ENCODE results near the gene IFTAP. TPM values are rescaled to one million over a fixed set of nuclear protein-coding genes. Genes with fewer than 3 reads are reported as not detected.

The IFTAP gene
- total RNA-seq, 1 experiment from 2014 or later = 25.3 TPM

- Histone ChIP-seq H3K9me3 (ENCODE audit: low read depth, low read length, poor library complexity, severe bottlenecking) (no peaks in the 10 kb centered on the region), H3K4me3 (ENCODE audit: low read depth, low read length, poor library complexity, severe bottlenecking) (no peak overlapping the region), H3K27ac (ENCODE audit: low read depth, low read length, poor library complexity, severe bottlenecking) (no peak overlapping the region), H3K36me3 (ENCODE audit: insufficient read depth, low read length, poor library complexity, severe bottlenecking) (no peaks in the 10 kb centered on the region), H3K27me3 (replicated peaks; ENCODE audit: insufficient read depth, low read depth, low read length, poor library complexity) (no peaks in the 10 kb centered on the region), H3K4me1 (ENCODE audit: insufficient read depth, low read length, poor library complexity, severe bottlenecking) (no peaks in the 10 kb centered on the region)
- no TSS peak for BruUV-seq (replicated peaks)
- intact Hi-C loops (cut with micrococcal nuclease; ENCODE audit: unreplicated experiment) = no loop called here
- no peak for DNase-seq (ENCODE audit: low spot score)
- ChIA-PET POLR2A (ENCODE audit: low non-redundant PET) (no interaction called here), CTCF (interaction anchor here (2.0 kb wide), 1 partner anchor 45 kb away, joined by 6 read pairs; no protein-coding TSS in a partner anchor)
- TF ChIP-seq CTCF (conservative IDR thresholded peaks at IDR 0.05; ENCODE audit: low read depth, low read length) (no peak), EZH2 (IDR thresholded peaks at IDR 0.05; ENCODE audit: borderline replicate concordance, low read depth, low read length, poor library complexity, severe bottlenecking) (no peak)
These were observed 15.1 kb downstream of the IFTAP start for GRCh38 chr11:36609383-36609782.

- no TSS peak for BruUV-seq (replicated peaks)
- no peak overlapping the region for H3K4me3 ChIP-seq (ENCODE audit: low read depth, low read length, poor library complexity, severe bottlenecking)
- H3K27ac ChIP-seq (ENCODE audit: low read depth, low read length, poor library complexity, severe bottlenecking) = no peak overlapping the region
- peaks cover 11% of the 10 kb centered on the region for H3K4me1 ChIP-seq (ENCODE audit: insufficient read depth, low read length, poor library complexity, severe bottlenecking)
- CTCF ChIA-PET = no interaction called here
- no peak for TF ChIP-seq CTCF (conservative IDR thresholded peaks at IDR 0.05; ENCODE audit: low read depth, low read length)
- no peak for TF ChIP-seq EZH2 (IDR thresholded peaks at IDR 0.05; ENCODE audit: borderline replicate concordance, low read depth, low read length, poor library complexity, severe bottlenecking)
- H3K27me3 ChIP-seq (replicated peaks; ENCODE audit: insufficient read depth, low read depth, low read length, poor library complexity) = no peaks in the 10 kb centered on the region
- H3K36me3 ChIP-seq (ENCODE audit: insufficient read depth, low read length, poor library complexity, severe bottlenecking) = no peaks in the 10 kb centered on the region
- intact Hi-C loops (cut with micrococcal nuclease; ENCODE audit: unreplicated experiment) = no loop called here
- POLR2A ChIA-PET (ENCODE audit: low non-redundant PET) = no interaction called here
- no peak for DNase-seq (ENCODE audit: low spot score)
- H3K9me3 ChIP-seq (ENCODE audit: low read depth, low read length, poor library complexity, severe bottlenecking) = no peaks in the 10 kb centered on the region
These were observed 21.5 kb downstream of the IFTAP start for GRCh38 chr11:36615826-36616225.

- POLR2A ChIA-PET (ENCODE audit: low non-redundant PET) = no interaction called here
- peaks cover 11% of the 10 kb centered on the region for H3K4me1 ChIP-seq (ENCODE audit: insufficient read depth, low read length, poor library complexity, severe bottlenecking)
- TF ChIP-seq CTCF (conservative IDR thresholded peaks at IDR 0.05; ENCODE audit: low read depth, low read length) = no peak
- no peaks in the 10 kb centered on the region for H3K9me3 ChIP-seq (ENCODE audit: low read depth, low read length, poor library complexity, severe bottlenecking)
- no TSS peak for BruUV-seq (replicated peaks)
- H3K27ac ChIP-seq (ENCODE audit: low read depth, low read length, poor library complexity, severe bottlenecking) = no peak overlapping the region
- H3K36me3 ChIP-seq (ENCODE audit: insufficient read depth, low read length, poor library complexity, severe bottlenecking) = no peaks in the 10 kb centered on the region
- no peak overlapping the region for H3K4me3 ChIP-seq (ENCODE audit: low read depth, low read length, poor library complexity, severe bottlenecking)
- H3K27me3 ChIP-seq (replicated peaks; ENCODE audit: insufficient read depth, low read depth, low read length, poor library complexity) = no peaks in the 10 kb centered on the region
- CTCF ChIA-PET = no interaction called here
- no peak for DNase-seq (ENCODE audit: low spot score)
- intact Hi-C loops (cut with micrococcal nuclease; ENCODE audit: unreplicated experiment) = no loop called here
These were observed 23.5 kb downstream of the IFTAP start for GRCh38 chr11:36617543-36618362.
